Hepatocyte (in vitro differentiated cells): ENCODE results near the gene AOPEP. TPM values are rescaled to one million over a fixed set of nuclear protein-coding genes. Genes with fewer than 3 reads are reported as not detected.

Experiments
- DNase-seq: peaks from one replicate; pipeline ENCODE4 v3.0.0-alpha.2; 2016; ENCODE audit warnings: low spot score
- H2AFZ ChIP-seq: fragments of 200-600 bp; sonication (generic); 2 replicates; pipeline ENCODE4 v1.6.0; 2016; ENCODE audit warnings: antibody characterized with exemption, mild to moderate bottlenecking
- H3K27ac ChIP-seq: fragments of 200-600 bp; sonication (generic); 2 replicates; pipeline ENCODE4 v1.5.1; 2016; ENCODE audit warnings: mild to moderate bottlenecking
- H3K27me3 ChIP-seq: fragments of 200-600 bp; sonication (generic); 2 replicates; pipeline ENCODE4 v1.6.1; 2016
- H3K36me3 ChIP-seq: fragments of 200-600 bp; sonication (generic); replicated peaks from 2 replicates; pipeline ENCODE4 v1.5.1; 2016; ENCODE audit warnings: low read depth; ENCODE audit not compliant: insufficient read depth
- H3K4me1 ChIP-seq: fragments of 200-600 bp; sonication (generic); 2 replicates; pipeline ENCODE4 v1.5.1; 2016; ENCODE audit warnings: mild to moderate bottlenecking, moderate library complexity; ENCODE audit not compliant: insufficient read depth
- H3K4me2 ChIP-seq: fragments of 200-600 bp; sonication (generic); 2 replicates; pipeline ENCODE4 v1.6.0; 2016
- H3K4me3 ChIP-seq: fragments of 200-600 bp; sonication (generic); 2 replicates; pipeline ENCODE4 v1.5.1; 2016; ENCODE audit warnings: mild to moderate bottlenecking
- H3K79me2 ChIP-seq: fragments of 200-600 bp; sonication (generic); 2 replicates; pipeline ENCODE4 v1.6.0; 2017; ENCODE audit warnings: mild to moderate bottlenecking
- H3K9me2 ChIP-seq: fragments of 200-600 bp; sonication (generic); replicated peaks from 2 replicates; pipeline ENCODE4 v1.6.0; 2017; ENCODE audit warnings: mild to moderate bottlenecking; ENCODE audit not compliant: insufficient read depth
- H3K9me3 ChIP-seq: fragments of 200-600 bp; sonication (generic); 2 replicates; pipeline ENCODE4 v1.5.1; 2016; ENCODE audit warnings: low read depth, mild to moderate bottlenecking
- H4K20me1 ChIP-seq: fragments of 200-600 bp; sonication (generic); 2 replicates; pipeline ENCODE4 v1.6.0; 2016; ENCODE audit warnings: mild to moderate bottlenecking; ENCODE audit not compliant: insufficient read depth, poor library complexity, severe bottlenecking
- CTCF ChIP-seq: fragments of 200-600 bp; sonication (generic); IDR thresholded peaks from 2 replicates; pipeline ENCODE4 v1.5.1; 2016; ENCODE audit warnings: antibody characterized with exemption, mild to moderate bottlenecking; ENCODE audit not compliant: poor library complexity
- EZH2 ChIP-seq: fragments of 200-600 bp; sonication (generic); IDR thresholded peaks from 2 replicates; pipeline ENCODE4 v1.6.1; 2016; ENCODE audit warnings: antibody characterized with exemption, mild to moderate bottlenecking, borderline replicate concordance
- EZH2phosphoT487 ChIP-seq: fragments of 200-600 bp; sonication (generic); IDR thresholded peaks from one replicate; pipeline ENCODE4 v1.6.1; 2018; ENCODE audit warnings: antibody characterized with exemption, mild to moderate bottlenecking, low read depth, moderate library complexity; ENCODE audit not compliant: unreplicated experiment, severe bottlenecking
- WGBS: methylation state at CpG from one replicate; pipeline ENCODE4 v1.1.6; 2016; ENCODE audit warnings: low lambda C conversion rate; ENCODE audit errors: missing lambda C conversion rate; 5-methylcytosine and 5-hydroxymethylcytosine counted together
- polyA plus RNA-seq: library from polyadenylated mRNA; unstranded; fragments of >200 nt; fragmentation: Nextera tagmentation; extraction: Ambion mirVana; gene quantifications from 2 replicates; pipeline ENCODE4 v1.2.1, GENCODE V29; 2016
- total RNA-seq: library from RNA; depleted of rRNA; stranded (reverse); fragments of >200 nt; gene quantifications from 2 replicates; pipeline ENCODE4 v1.2.3, GENCODE V29; 2014

The AOPEP gene
- total and polyA plus RNA-seq, 2 experiments from 2014 or later = 82.8 to 101 TPM

- Histone ChIP-seq H3K27me3 (no peaks in the 10 kb centered on the region), H2AFZ (no peak overlapping the region), H3K79me2 (peaks cover 15% of the 10 kb centered on the region), H3K9me3 (no peaks in the 10 kb centered on the region), H3K4me1 (peaks cover 34% of the 10 kb centered on the region), H3K27ac (peak overlapping the region; percentile 75), H4K20me1 (no peaks in the 10 kb centered on the region), H3K4me2 (peak overlapping the region; percentile 42), H3K9me2 (no peaks in the 10 kb centered on the region), H3K4me3 (no peak overlapping the region), H3K36me3 (no peaks in the 10 kb centered on the region)
- peak; percentile 54 for DNase-seq
- WGBS = 59% methylated on average over 9 of the region's 9 CpGs
- no peak for TF ChIP-seq EZH2
- no peak for TF ChIP-seq CTCF
Observed at GRCh38 chr9:94908583-94909249, 182.2 kb downstream of the AOPEP start.

- DNase-seq = no peak
- WGBS = 89% methylated on average over 12 of the region's 12 CpGs
- no peak overlapping the region for H3K4me3 ChIP-seq
- H3K27ac ChIP-seq = peak overlapping the region; percentile 75
- TF ChIP-seq CTCF = no peak
- no peak for TF ChIP-seq EZH2phosphoT487
- TF ChIP-seq EZH2 = no peak
- H2AFZ ChIP-seq = no peak overlapping the region
- no peaks in the 10 kb centered on the region for H3K9me2 ChIP-seq
- H3K9me3 ChIP-seq = no peaks in the 10 kb centered on the region
- no peak overlapping the region for H3K4me2 ChIP-seq
- H3K4me1 ChIP-seq = peaks cover 39% of the 10 kb centered on the region
- no peaks in the 10 kb centered on the region for H3K27me3 ChIP-seq
- H3K36me3 ChIP-seq = no peaks in the 10 kb centered on the region
- peaks cover 15% of the 10 kb centered on the region for H3K79me2 ChIP-seq
- H4K20me1 ChIP-seq = no peaks in the 10 kb centered on the region
Observed at GRCh38 chr9:94909250-94909894, 182.9 kb downstream of the AOPEP start.

- Histone ChIP-seq H3K4me1 (peaks cover 43% of the 10 kb centered on the region), H3K4me2 (no peak overlapping the region), H3K4me3 (no peak overlapping the region), H2AFZ (no peak overlapping the region), H3K27me3 (no peaks in the 10 kb centered on the region), H4K20me1 (no peaks in the 10 kb centered on the region), H3K9me3 (no peaks in the 10 kb centered on the region), H3K27ac (no peak overlapping the region), H3K79me2 (peaks cover 15% of the 10 kb centered on the region), H3K9me2 (no peaks in the 10 kb centered on the region), H3K36me3 (no peaks in the 10 kb centered on the region)
- TF ChIP-seq EZH2phosphoT487 (no peak), CTCF (no peak), EZH2 (no peak)
- DNase-seq = no peak
- WGBS = 89% methylated on average over 20 of the region's 20 CpGs
Observed at GRCh38 chr9:94909965-94910730, 183.6 kb downstream of the AOPEP start.
